Neural progenitor cell (in vitro differentiated cells): ENCODE results near the gene NEO1. TPM values are rescaled to one million over a fixed set of nuclear protein-coding genes. Genes with fewer than 3 reads are reported as not detected.

ENCODE experiments used
- DNase-seq: peaks from one replicate; pipeline ENCODE4 v3.0.0-alpha.2; 2016; ENCODE audit warnings: low spot score
- H2AFZ ChIP-seq: fragments of 200-600 bp; sonication (generic); replicated peaks from 2 replicates; pipeline ENCODE4 v1.6.1; 2016; ENCODE audit warnings: antibody characterized with exemption
- H3F3A ChIP-seq: fragments of 200-600 bp; sonication (generic); 2 replicates; pipeline ENCODE4 v1.6.1; 2016; ENCODE audit warnings: antibody characterized with exemption, low read depth
- H3K27ac ChIP-seq: fragments of 200-600 bp; sonication (generic); 2 replicates; pipeline ENCODE4 v1.5.1; 2016; ENCODE audit warnings: mild to moderate bottlenecking
- H3K27me3 ChIP-seq: fragments of 200-600 bp; sonication (generic); 2 replicates; pipeline ENCODE4 v1.6.1; 2016; ENCODE audit warnings: mild to moderate bottlenecking, moderate library complexity
- H3K36me3 ChIP-seq: fragments of 200-600 bp; sonication (generic); 2 replicates; pipeline ENCODE4 v1.5.1; 2016
- H3K4me1 ChIP-seq: fragments of 200-600 bp; sonication (generic); 2 replicates; pipeline ENCODE4 v1.6.1; 2016; ENCODE audit warnings: mixed run types
- H3K4me2 ChIP-seq: fragments of 200-600 bp; sonication (generic); 2 replicates; pipeline ENCODE4 v1.6.1; 2016
- H3K4me3 ChIP-seq: fragments of 200-600 bp; sonication (generic); 2 replicates; pipeline ENCODE4 v1.5.1; 2016
- H3K79me2 ChIP-seq: fragments of 200-600 bp; sonication (generic); 2 replicates; pipeline ENCODE4 v1.6.1; 2016; ENCODE audit warnings: low read depth
- H3K9ac ChIP-seq: fragments of 200-600 bp; sonication (generic); 2 replicates; pipeline ENCODE4 v1.6.1; 2016
- H3K9me3 ChIP-seq: fragments of 200-600 bp; sonication (generic); 2 replicates; pipeline ENCODE4 v1.5.1; 2016; ENCODE audit warnings: low read depth
- H4K20me1 ChIP-seq: fragments of 200-600 bp; sonication (generic); 2 replicates; pipeline ENCODE4 v1.6.1; 2016; ENCODE audit warnings: low read depth
- H3K27ac Mint-ChIP-seq: 3 replicates; pipeline ENCODE4 v1.8.0; 2021; ENCODE audit warnings: mixed read lengths
- H3K27me3 Mint-ChIP-seq: 2 replicates; pipeline ENCODE4 v1.8.0; 2022; ENCODE audit warnings: low read depth, mild to moderate bottlenecking, inconsistent platforms, moderate library complexity, mixed read lengths; ENCODE audit not compliant: insufficient read depth
- H3K36me3 Mint-ChIP-seq: 3 replicates; pipeline ENCODE4 v1.8.0; 2021; ENCODE audit warnings: mixed read lengths
- H3K4me1 Mint-ChIP-seq: 3 replicates; pipeline ENCODE4 v1.8.0; 2021; ENCODE audit warnings: mixed read lengths
- H3K4me3 Mint-ChIP-seq: 3 replicates; pipeline ENCODE4 v1.8.0; 2021; ENCODE audit warnings: mild to moderate bottlenecking, moderate library complexity, mixed read lengths
- H3K9me3 Mint-ChIP-seq: 3 replicates; pipeline ENCODE4 v1.8.0; 2020; ENCODE audit warnings: mixed read lengths
- CTCF ChIP-seq: fragments of 200-600 bp; sonication (generic); IDR thresholded peaks from 2 replicates; pipeline ENCODE4 v1.5.1; 2017; ENCODE audit warnings: antibody characterized with exemption, mild to moderate bottlenecking
- EZH2 ChIP-seq: fragments of 200-600 bp; sonication (generic); IDR thresholded peaks from 2 replicates; pipeline ENCODE4 v1.6.1; 2017; ENCODE audit warnings: antibody characterized with exemption, mild to moderate bottlenecking, moderate library complexity
- EZH2phosphoT487 ChIP-seq: fragments of 200-600 bp; sonication (generic); IDR thresholded peaks from 2 replicates; pipeline ENCODE4 v1.6.1; 2017; ENCODE audit warnings: antibody characterized with exemption
- total RNA-seq: library from RNA; depleted of rRNA; stranded (reverse); fragments of >200 nt; gene quantifications from 2 replicates; pipeline ENCODE4 v1.2.3, GENCODE V29; 2015; ENCODE audit warnings: low replicate concordance

NEO1 gene
- total RNA-seq, 1 donor from 2014 or later: 77.9 TPM

GRCh38 chr15:73005446-73005845, 46.8 kb upstream of the NEO1 start:
- no peak for DNase-seq
- Histone ChIP-seq H3F3A (no peaks in the 10 kb centered on the region), H4K20me1 (no peaks in the 10 kb centered on the region), H3K4me3 (no peak overlapping the region), H3K4me2 (no peak overlapping the region), H3K9ac (no peak overlapping the region), H3K79me2 (no peaks in the 10 kb centered on the region), H3K4me1 (peaks cover 8% of the 10 kb centered on the region), H3K27me3 (no peaks in the 10 kb centered on the region), H2AFZ (no peak overlapping the region), H3K9me3 (no peaks in the 10 kb centered on the region), H3K27ac (no peak overlapping the region), H3K36me3 (no peaks in the 10 kb centered on the region)
- Mint-ChIP-seq H3K27ac (no peak overlapping the region), H3K27me3 (peaks cover 2% of the 10 kb centered on the region), H3K4me3 (no peak overlapping the region), H3K9me3 (no peaks in the 10 kb centered on the region), H3K36me3 (no peaks in the 10 kb centered on the region), H3K4me1 (peaks cover 11% of the 10 kb centered on the region)
- TF ChIP-seq EZH2phosphoT487: no peak
- no peak for TF ChIP-seq EZH2
- no peak for TF ChIP-seq CTCF

- no peak overlapping the region for H3K4me2 ChIP-seq
- no peak overlapping the region for H3K27ac ChIP-seq
- H3K4me3 Mint-ChIP-seq: no peak overlapping the region
- no peaks in the 10 kb centered on the region for H4K20me1 ChIP-seq
- H3K9me3 Mint-ChIP-seq: no peaks in the 10 kb centered on the region
- H3K9ac ChIP-seq: no peak overlapping the region
- peaks cover 8% of the 10 kb centered on the region for H3K4me1 ChIP-seq
- H3K27ac Mint-ChIP-seq: no peak overlapping the region
- no peaks in the 10 kb centered on the region for H3K36me3 Mint-ChIP-seq
- no peaks in the 10 kb centered on the region for H3K36me3 ChIP-seq
- peaks cover 11% of the 10 kb centered on the region for H3K4me1 Mint-ChIP-seq
- no peaks in the 10 kb centered on the region for H3K27me3 ChIP-seq
- no peak overlapping the region for H3K4me3 ChIP-seq
- no peaks in the 10 kb centered on the region for H3F3A ChIP-seq
- no peak for DNase-seq
- H3K9me3 ChIP-seq: no peaks in the 10 kb centered on the region
- H2AFZ ChIP-seq: no peak overlapping the region
- no peaks in the 10 kb centered on the region for H3K79me2 ChIP-seq
- TF ChIP-seq EZH2 (no peak), CTCF (no peak), EZH2phosphoT487 (no peak)
- peaks cover 2% of the 10 kb centered on the region for H3K27me3 Mint-ChIP-seq
These were observed 45.7 kb upstream of the NEO1 start for GRCh38 chr15:73006523-73006922.

- Mint-ChIP-seq H3K27ac (no peak overlapping the region), H3K36me3 (no peaks in the 10 kb centered on the region), H3K4me3 (no peak overlapping the region), H3K9me3 (no peaks in the 10 kb centered on the region), H3K27me3 (peaks cover 4% of the 10 kb centered on the region), H3K4me1 (peaks cover 4% of the 10 kb centered on the region)
- Histone ChIP-seq H3K9ac (no peak overlapping the region), H2AFZ (peak overlapping the region; percentile 5), H3K27me3 (no peaks in the 10 kb centered on the region), H3K4me1 (peaks cover 8% of the 10 kb centered on the region), H3K9me3 (no peaks in the 10 kb centered on the region), H3K4me2 (no peak overlapping the region), H4K20me1 (no peaks in the 10 kb centered on the region), H3K36me3 (no peaks in the 10 kb centered on the region), H3K4me3 (no peak overlapping the region), H3F3A (no peaks in the 10 kb centered on the region), H3K79me2 (no peaks in the 10 kb centered on the region), H3K27ac (no peak overlapping the region)
- TF ChIP-seq EZH2 (no peak), CTCF (no peak), EZH2phosphoT487 (no peak)
- DNase-seq: no peak
These were observed 42.9 kb upstream of the NEO1 start for GRCh38 chr15:73009066-73010056.
